NCI-H2107 treated with DMSO at 0.1 percent for 48 hours (cell line): ENCODE results near the gene STK25.
"Not testable (repeated sequence)": the region's sequence is repeated elsewhere in the genome, so short reads cannot be mapped to it uniquely, and the experiment has no call there.

Source experiments
- DNase-seq: peaks from one replicate; lab custom pipeline; 2025; ENCODE audit not compliant: unreplicated experiment; lab: John Stamatoyannopoulos, UW

Gene STK25

GRCh38 chr2:241511091-241511741, 2.8 kb upstream of the STK25 start:
- DNase-seq = no peak

GRCh38 chr2:241509155-241509784, 886 bp upstream of the STK25 start:
- DNase-seq = no peak

- no peak for DNase-seq
These were observed 749 bp downstream of the STK25 start for GRCh38 chr2:241507430-241508239.

GRCh38 chr2:241506793-241507429, 1.5 kb downstream of the STK25 start:
- DNase-seq = no peak

GRCh38 chr2:241506317-241506716, 2.1 kb downstream of the STK25 start:
- DNase-seq = not testable (repeated sequence)

GRCh38 chr2:241505781-241506201, 2.6 kb downstream of the STK25 start:
- no peak for DNase-seq

GRCh38 chr2:241505086-241505780, 3.2 kb downstream of the STK25 start:
- DNase-seq = no peak

- no peak for DNase-seq
These were observed 4.5 kb downstream of the STK25 start for GRCh38 chr2:241503776-241504392.

GRCh38 chr2:241502281-241502680, 6.1 kb downstream of the STK25 start:
- no peak for DNase-seq

- DNase-seq = no peak
These were observed 6.8 kb downstream of the STK25 start for GRCh38 chr2:241501551-241501950.

- DNase-seq = no peak
These were observed 7.3 kb downstream of the STK25 start for GRCh38 chr2:241501099-241501541.

GRCh38 chr2:241500431-241500975, 7.9 kb downstream of the STK25 start:
- DNase-seq = no peak

- DNase-seq = no peak
These were observed 8.4 kb downstream of the STK25 start for GRCh38 chr2:241500016-241500415.

- DNase-seq = peak; percentile 89
These were observed 9.0 kb downstream of the STK25 start for GRCh38 chr2:241499146-241499965.

- no peak for DNase-seq
These were observed 10.0 kb downstream of the STK25 start for GRCh38 chr2:241498115-241499070.

- peak; percentile 42 for DNase-seq
These were observed 11.2 kb downstream of the STK25 start for GRCh38 chr2:241496904-241497877.
